Skeletal muscle tissue (tissue), 4 donors: Measurements from ENCODE around the gene SNX1. TPM values are rescaled to one million over a fixed set of nuclear protein-coding genes. Genes with fewer than 3 reads are reported as not detected.
"Not testable (repeated sequence)": the region's sequence is repeated elsewhere in the genome, so short reads cannot be mapped to it uniquely, and the experiment has no call there.

Experiments used
- H3K27ac ChIP-seq: one replicate; pipeline ENCODE4 v1.7.0; 2013; ENCODE audit warnings: mild to moderate bottlenecking, low read depth, low read length, inconsistent platforms
- H3K27me3 ChIP-seq, 3 donors: one replicate each; pipeline ENCODE4 v1.7.0; 2013; ENCODE audit warnings: low read length in 3 of 3; ENCODE audit not compliant: control insufficient read depth in 3 of 3, insufficient read depth in 3 of 3
- H3K36me3 ChIP-seq, 3 donors: one replicate each; pipeline ENCODE4 v1.7.0; 2013; ENCODE audit warnings: low read length in 3 of 3; ENCODE audit not compliant: control insufficient read depth in 3 of 3, insufficient read depth in 3 of 3
- H3K4me1 ChIP-seq, 3 donors: one replicate each; pipeline ENCODE4 v1.7.0; 2013; ENCODE audit warnings: low read length in 3 of 3, mild to moderate bottlenecking in 3 of 3; ENCODE audit not compliant: control insufficient read depth in 3 of 3, insufficient read depth in 3 of 3
- H3K4me3 ChIP-seq, 3 donors: one replicate each; pipeline ENCODE4 v1.7.0; 2013; ENCODE audit warnings: low read length in 3 of 3
- H3K9ac ChIP-seq, 3 donors: one replicate each; pipeline ENCODE4 v1.7.0; 2013; ENCODE audit warnings: low read length in 3 of 3, mild to moderate bottlenecking in 3 of 3, moderate library complexity in 2 of 3, low read depth in 1 of 3
- H3K9me3 ChIP-seq, 3 donors: one replicate each; pipeline ENCODE4 v1.7.0; 2013; ENCODE audit warnings: low read length in 3 of 3; ENCODE audit not compliant: control insufficient read depth in 3 of 3
- total RNA-seq: library from RNA; depleted of rRNA; stranded (reverse); fragments of >200 nt; gene quantifications from one replicate; pipeline ENCODE4 v1.2.3, GENCODE V29; 2014
- donor health status: Osteomylitis.

SNX1 gene
- 26.6 TPM for total RNA-seq

GRCh38 chr15:64095795-64096667 is at the start of gene SNX1:
TSS of gene SNX1 (plus strand) at chr15:64095982. CDS start at chr15:64096014, 32 bp downstream.
- no peaks in the 10 kb centered on the region for H3K27me3 ChIP-seq
- no peaks in the 10 kb centered on the region for H3K9me3 ChIP-seq
- peaks cover 33 to 63% (median 54%) of the 10 kb centered on the region in 3 donors for H3K4me1 ChIP-seq
- H3K4me3 ChIP-seq: peak within 1 kb of the TSS; percentile 94 to 96 (median 95)
- peak within 1 kb of the TSS; percentile 89 for H3K27ac ChIP-seq
- peaks cover 0 to 2% (median 0%) of the 10 kb centered on the region in 3 donors for H3K36me3 ChIP-seq
- H3K9ac ChIP-seq: peak within 1 kb of the TSS; percentile 93 to 97 (median 97)

GRCh38 chr15:64046421-64047153 is 49.2 kb upstream of the SNX1 start, which contains the start of gene DAPK2:
TSS of gene DAPK2 (minus strand) at chr15:64046485. CDS start at chr15:64040261, 6,224 bp downstream.
- H3K27me3 ChIP-seq: no peaks in the 10 kb centered on the region
- no peaks in the 10 kb centered on the region for H3K9me3 ChIP-seq
- peak within 1 kb of the TSS; percentile 57 for H3K27ac ChIP-seq
- H3K36me3 ChIP-seq: peaks cover 0 to 2% (median 0%) of the 10 kb centered on the region in 3 donors
- peak within 1 kb of the TSS; percentile 77 to 90 (median 87) for H3K4me3 ChIP-seq
- H3K4me1 ChIP-seq: peaks cover 42 to 50% (median 47%) of the 10 kb centered on the region in 3 donors
- H3K9ac ChIP-seq: peak within 1 kb of the TSS; percentile 74 to 85 (median 79)

GRCh38 chr15:64048781-64049460 is 46.9 kb upstream of the SNX1 start:
- Histone ChIP-seq H3K9me3 (no peaks in the 10 kb centered on the region), H3K27me3 (no peaks in the 10 kb centered on the region), H3K36me3 (no peaks in the 10 kb centered on the region), H3K27ac (no peak overlapping the region), H3K4me3 (no peak overlapping the region), H3K4me1 (peaks cover 25 to 29% (median 27%) of the 10 kb centered on the region in 3 donors), H3K9ac (no peak overlapping the region)

- Histone ChIP-seq H3K4me3 (no peak overlapping the region), H3K36me3 (no peaks in the 10 kb centered on the region), H3K4me1 (peaks cover 9 to 13% (median 11%) of the 10 kb centered on the region in 3 donors), H3K27me3 (no peaks in the 10 kb centered on the region), H3K27ac (no peak overlapping the region), H3K9me3 (no peaks in the 10 kb centered on the region), H3K9ac (no peak overlapping the region)
These were observed 45.3 kb upstream of the SNX1 start for GRCh38 chr15:64050281-64051092.

- Histone ChIP-seq H3K36me3 (no peaks in the 10 kb centered on the region), H3K4me1 (peaks cover 7 to 11% (median 9%) of the 10 kb centered on the region in 3 donors), H3K27me3 (no peaks in the 10 kb centered on the region), H3K27ac (no peak overlapping the region), H3K4me3 (no peak overlapping the region), H3K9ac (no peak overlapping the region), H3K9me3 (no peaks in the 10 kb centered on the region)
These were observed 44.7 kb upstream of the SNX1 start for GRCh38 chr15:64051093-64051402.

GRCh38 chr15:64051407-64052259 is 44.1 kb upstream of the SNX1 start:
- no peak overlapping the region for H3K27ac ChIP-seq
- peaks cover 5 to 9% (median 6%) of the 10 kb centered on the region in 3 donors for H3K4me1 ChIP-seq
- no peak overlapping the region for H3K4me3 ChIP-seq
- no peaks in the 10 kb centered on the region for H3K27me3 ChIP-seq
- no peak overlapping the region for H3K9ac ChIP-seq
- no peaks in the 10 kb centered on the region for H3K36me3 ChIP-seq
- H3K9me3 ChIP-seq: no peaks in the 10 kb centered on the region

- Histone ChIP-seq H3K36me3 (no peaks in the 10 kb centered on the region), H3K9ac (no peak overlapping the region), H3K27me3 (no peaks in the 10 kb centered on the region), H3K4me1 (peaks cover 0 to 3% (median 0%) of the 10 kb centered on the region in 3 donors), H3K9me3 (no peaks in the 10 kb centered on the region), H3K27ac (no peak overlapping the region), H3K4me3 (no peak overlapping the region)
These were observed 42.8 kb upstream of the SNX1 start for GRCh38 chr15:64052925-64053491.

GRCh38 chr15:64053674-64054073 is 42.1 kb upstream of the SNX1 start:
- not testable (repeated sequence) for H3K9ac ChIP-seq, H3K4me1 ChIP-seq, H3K27ac ChIP-seq, H3K9me3 ChIP-seq, H3K27me3 ChIP-seq, H3K4me3 ChIP-seq, H3K36me3 ChIP-seq
